PFSK-1 (cell line): ENCODE measurements around the gene CLK4.

Experiments used
- POLR2AphosphoS5 ChIP-seq: IDR thresholded peaks from 2 replicates; pipeline ENCODE4 v1.6.1; 2012; ENCODE audit warnings: low read depth, mild to moderate bottlenecking, control low read depth, low read length, moderate library complexity
- SIN3A ChIP-seq: IDR thresholded peaks from 2 replicates; pipeline ENCODE4 v1.6.1; 2012; ENCODE audit warnings: mild to moderate bottlenecking, low read length, moderate library complexity, borderline replicate concordance; ENCODE audit not compliant: insufficient read depth

- TF ChIP-seq POLR2AphosphoS5 (no peak), SIN3A (no peak)
Observed at GRCh38 chr5:178555771-178556211, 71.1 kb downstream of the CLK4 start.
